CD4-positive, alpha-beta T cell treated with Interleukin-2 at 100 ng/mL for 4 hours (primary cell): Measurements from ENCODE around the gene ZBTB1.
"Not testable (repeated sequence)": the region's sequence is repeated elsewhere in the genome, so short reads cannot be mapped to it uniquely, and the experiment has no call there.

Experiments used
- DNase-seq: peaks from one replicate; pipeline ENCODE4 v3.0.0-alpha.2; 2020; ENCODE audit warnings: low spot score

ZBTB1 gene

DNA sequence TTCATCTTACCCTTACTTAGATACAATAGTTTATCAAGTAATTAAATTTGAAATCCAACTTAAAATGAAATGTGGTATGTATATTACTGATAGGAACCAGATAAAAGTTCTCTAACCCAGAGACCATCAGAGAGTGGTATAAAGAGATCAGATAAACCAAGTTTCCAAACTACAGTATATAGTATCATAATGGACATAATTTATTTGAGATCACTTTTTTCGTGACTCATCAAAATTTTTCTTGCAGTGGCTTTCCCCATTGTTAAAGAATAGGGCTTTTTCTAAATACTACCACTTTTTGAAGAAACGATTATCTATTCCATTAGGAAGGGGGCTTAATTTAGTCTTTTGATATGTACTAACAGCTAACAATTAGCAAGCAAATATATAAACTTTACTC is 20.8 kb downstream of the ZBTB1 start:
- DNase-seq: no peak

- no peak for DNase-seq
Observed at GRCh38 chr14:64531567-64531966, 27.0 kb downstream of the ZBTB1 start.

GRCh38 chr14:64536488-64537245 is 32.1 kb downstream of the ZBTB1 start:
- no peak for DNase-seq

DNA sequence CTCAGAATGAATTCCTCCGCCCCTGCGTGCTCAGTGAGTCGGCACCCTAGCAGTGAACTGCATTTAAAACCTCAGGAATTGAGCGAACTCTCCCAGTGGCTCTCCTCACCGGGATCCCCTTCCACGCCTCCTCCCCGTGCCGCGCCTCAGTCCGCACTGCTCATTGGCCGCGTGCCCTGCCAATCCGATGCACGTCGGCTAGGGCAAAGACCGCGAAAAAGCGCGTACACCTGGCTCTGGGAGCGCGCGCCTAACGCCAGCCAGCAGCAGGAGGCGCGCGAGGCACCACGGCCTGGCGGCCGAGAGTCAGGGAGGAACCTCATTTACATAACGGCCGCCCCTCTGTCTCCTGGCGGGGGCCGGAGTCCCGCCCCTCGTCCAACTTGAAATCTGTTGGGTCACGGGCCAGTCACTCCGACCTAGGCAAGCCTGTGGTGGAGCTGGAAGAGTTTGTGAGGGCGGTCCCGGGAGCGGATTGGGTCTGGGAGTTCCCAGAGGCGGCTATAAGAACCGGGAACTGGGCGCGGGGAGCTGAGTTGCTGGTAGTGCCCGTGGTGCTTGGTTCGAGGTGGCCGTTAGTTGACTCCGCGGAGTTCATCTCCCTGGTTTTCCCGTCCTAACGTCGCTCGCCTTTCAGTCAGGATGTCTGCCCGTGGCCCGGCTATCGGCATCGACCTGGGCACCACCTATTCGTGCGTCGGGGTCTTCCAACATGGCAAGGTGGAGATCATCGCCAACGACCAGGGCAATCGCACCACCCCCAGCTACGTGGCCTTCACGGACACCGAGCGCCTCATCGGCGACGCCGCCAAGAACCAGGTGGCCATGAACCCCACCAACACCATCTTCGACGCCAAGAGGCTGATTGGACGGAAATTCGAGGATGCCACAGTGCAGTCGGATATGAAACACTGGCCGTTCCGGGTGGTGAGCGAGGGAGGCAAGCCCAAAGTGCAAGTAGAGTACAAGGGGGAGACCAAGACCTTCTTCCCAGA is 35.9 kb downstream of the ZBTB1 start, which contains the start of gene HSPA2:
HSPA2 (plus strand) TSS at position 534 of the 995 bp plus-strand sequence; CDS start at position 643, 109 bp downstream.
- peak; percentile 96 for DNase-seq

GRCh38 chr14:64541261-64541971 is 36.8 kb downstream of the ZBTB1 start:
- DNase-seq: no peak

DNA sequence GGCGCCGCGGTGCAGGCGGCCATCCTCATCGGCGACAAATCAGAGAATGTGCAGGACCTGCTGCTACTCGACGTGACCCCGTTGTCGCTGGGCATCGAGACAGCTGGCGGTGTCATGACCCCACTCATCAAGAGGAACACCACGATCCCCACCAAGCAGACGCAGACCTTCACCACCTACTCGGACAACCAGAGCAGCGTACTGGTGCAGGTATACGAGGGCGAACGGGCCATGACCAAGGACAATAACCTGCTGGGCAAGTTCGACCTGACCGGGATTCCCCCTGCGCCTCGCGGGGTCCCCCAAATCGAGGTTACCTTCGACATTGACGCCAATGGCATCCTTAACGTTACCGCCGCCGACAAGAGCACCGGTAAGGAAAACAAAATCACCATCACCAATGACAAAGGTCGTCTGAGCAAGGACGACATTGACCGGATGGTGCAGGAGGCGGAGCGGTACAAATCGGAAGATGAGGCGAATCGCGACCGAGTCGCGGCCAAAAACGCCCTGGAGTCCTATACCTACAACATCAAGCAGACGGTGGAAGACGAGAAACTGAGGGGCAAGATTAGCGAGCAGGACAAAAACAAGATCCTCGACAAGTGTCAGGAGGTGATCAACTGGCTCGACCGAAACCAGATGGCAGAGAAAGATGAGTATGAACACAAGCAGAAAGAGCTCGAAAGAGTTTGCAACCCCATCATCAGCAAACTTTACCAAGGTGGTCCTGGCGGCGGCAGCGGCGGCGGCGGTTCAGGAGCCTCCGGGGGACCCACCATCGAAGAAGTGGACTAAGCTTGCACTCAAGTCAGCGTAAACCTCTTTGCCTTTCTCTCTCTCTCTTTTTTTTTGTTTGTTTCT is 37.6 kb downstream of the ZBTB1 start:
- no peak for DNase-seq

DNA sequence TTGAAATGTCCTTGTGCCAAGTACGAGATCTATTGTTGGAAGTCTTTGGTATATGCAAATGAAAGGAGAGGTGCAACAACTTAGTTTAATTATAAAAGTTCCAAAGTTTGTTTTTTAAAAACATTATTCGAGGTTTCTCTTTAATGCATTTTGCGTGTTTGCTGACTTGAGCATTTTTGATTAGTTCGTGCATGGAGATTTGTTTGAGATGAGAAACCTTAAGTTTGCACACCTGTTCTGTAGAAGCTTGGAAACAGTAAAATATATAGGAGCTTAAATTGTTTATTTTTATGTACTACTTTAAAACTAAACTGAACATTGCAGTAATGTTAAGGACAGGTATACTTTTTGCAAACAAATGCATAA is 38.2 kb downstream of the ZBTB1 start:
- DNase-seq: no peak

GRCh38 chr14:64544607-64545312 is 40.2 kb downstream of the ZBTB1 start:
- no peak for DNase-seq

GRCh38 chr14:64549016-64549415 is 44.4 kb downstream of the ZBTB1 start:
- DNase-seq: no peak

DNA sequence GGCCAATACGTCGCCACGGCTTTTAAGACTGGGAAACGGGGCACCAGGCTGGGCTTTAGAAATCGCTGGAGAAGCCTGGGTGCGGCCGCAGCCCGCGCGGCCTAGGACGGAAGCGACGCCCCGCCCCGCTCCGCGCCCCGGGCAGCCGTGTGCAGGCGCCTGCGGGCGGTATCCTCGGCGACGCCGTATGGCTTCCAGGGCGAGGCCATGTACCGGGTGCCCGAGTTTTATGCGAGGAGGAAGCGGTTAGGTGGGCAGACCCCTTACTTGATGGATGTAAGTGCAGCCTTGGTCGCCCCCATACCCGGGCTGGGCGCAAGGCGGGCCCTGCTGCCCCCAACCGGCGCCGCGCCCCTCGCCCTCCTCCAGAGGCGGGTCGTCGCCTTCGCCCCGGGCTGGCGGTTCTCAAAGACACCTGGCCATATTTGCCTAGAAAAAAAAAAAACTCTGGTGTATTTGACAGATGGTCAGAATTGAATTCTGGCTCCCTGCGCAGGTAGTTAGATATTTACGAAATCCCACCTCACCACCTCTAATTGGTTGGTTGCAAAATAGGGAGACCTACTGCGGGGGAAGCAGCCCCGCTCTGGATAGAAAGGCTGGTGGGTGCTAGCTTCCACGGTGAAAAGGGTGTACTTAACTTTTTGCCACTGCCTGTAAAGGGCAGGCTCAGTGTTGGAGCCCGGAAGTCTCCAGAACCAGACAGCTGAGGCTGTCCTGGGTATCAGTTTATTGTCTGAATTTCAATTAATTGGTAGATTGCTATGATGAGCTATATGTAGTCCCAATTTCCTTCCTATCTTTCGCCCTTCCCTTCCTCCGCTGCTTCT is 45.4 kb downstream of the ZBTB1 start, which contains the start of gene PPP1R36:
PPP1R36 (plus strand) TSS at position 171 of the 830 bp plus-strand sequence; CDS start at position 208, 37 bp downstream.
- peak; percentile 38 for DNase-seq

DNA sequence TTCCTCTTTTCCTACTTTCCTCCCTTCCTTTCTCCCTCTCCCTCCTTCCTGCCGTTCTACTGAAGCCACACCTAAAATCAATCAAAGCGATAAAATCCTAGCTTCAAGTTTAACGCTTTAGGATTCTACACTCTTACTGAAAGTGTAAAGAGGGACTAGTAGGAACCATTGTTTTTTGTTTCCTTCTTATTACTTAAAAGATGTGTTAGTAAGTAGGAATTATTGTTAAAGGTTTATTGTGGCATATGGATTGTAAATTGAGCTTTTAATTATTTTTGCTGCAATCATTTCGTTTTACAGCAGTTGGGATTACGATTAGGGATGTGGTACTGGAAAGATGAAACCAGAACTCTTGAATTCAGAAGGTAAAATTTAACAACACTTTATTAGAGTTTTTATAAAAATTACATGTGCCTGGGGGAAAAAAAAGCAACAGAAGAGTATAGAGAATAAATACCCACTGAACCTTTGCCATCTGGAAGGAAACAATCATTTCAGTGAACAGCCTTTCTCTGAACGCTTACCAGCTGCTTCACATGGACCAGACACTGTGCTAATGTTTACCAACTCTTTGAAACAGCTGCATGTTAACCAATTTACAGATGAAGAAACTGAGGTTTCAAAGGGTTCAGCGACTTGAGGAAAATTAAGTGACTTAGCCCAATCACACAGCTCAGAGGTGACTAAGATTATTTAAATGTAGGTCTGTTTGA is 46.2 kb downstream of the ZBTB1 start:
- DNase-seq: no peak

DNA sequence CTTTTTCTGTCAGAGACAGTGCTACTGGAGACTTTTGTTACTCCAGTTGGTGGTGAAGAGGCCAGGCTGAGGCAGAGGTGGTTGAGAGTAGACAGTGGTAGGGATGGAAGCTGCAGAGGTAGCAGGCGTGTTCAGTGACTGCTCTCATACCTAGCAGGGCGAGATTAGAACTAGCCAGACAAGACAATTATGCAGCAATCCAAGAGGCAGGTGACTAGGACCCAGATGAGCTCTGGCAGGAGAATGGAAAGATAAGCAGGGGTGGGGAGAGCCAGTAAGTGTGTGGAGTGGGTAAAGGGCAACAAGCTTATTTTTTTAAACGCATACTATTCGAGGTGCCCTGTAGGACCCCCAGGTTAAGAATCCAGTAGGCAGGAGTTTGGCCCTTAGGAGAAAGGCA is 50.0 kb downstream of the ZBTB1 start:
- DNase-seq: no peak

DNA sequence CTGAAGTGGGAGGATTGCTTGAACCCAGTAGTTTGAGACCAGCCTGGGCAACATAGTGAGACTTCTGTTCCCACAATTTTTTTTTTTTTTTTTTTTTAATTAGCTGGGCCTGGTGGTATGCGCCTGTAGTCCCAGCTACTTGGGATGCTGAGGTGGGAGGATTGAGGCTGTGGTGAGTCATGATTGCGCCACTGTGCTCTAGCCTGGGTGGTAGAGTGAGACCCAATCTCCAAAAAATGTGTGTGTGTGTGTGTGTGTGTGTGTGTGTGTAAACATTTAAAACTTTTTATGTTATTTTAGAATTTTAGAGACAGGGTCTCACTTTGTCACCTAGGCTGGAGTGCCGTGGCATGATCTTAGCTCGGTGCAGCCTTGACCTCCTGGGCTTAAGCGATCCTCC is 52.0 kb downstream of the ZBTB1 start:
- DNase-seq: no peak

DNA sequence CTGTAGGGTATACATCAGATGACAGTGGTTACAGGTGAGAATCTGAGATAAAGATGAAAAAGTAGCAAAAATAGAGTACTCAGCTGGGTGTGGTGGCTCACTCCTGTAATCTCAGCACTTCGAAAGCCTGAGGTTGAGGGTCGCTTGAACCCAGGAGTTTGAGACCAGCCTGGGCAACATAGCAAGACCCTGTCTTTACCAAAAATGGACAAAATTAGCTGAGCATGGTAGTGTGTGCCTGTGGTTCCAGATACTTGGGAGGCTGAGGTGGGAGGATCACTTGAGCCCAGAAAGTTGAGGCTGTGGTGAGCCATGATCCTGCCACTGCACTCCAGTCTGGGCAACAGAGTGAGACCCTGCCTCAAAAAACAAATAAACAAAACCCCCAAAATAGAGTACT is 53.6 kb downstream of the ZBTB1 start:
- not testable (repeated sequence) for DNase-seq

- no peak for DNase-seq
Observed at GRCh38 chr14:64561631-64562030, 57.1 kb downstream of the ZBTB1 start.

DNA sequence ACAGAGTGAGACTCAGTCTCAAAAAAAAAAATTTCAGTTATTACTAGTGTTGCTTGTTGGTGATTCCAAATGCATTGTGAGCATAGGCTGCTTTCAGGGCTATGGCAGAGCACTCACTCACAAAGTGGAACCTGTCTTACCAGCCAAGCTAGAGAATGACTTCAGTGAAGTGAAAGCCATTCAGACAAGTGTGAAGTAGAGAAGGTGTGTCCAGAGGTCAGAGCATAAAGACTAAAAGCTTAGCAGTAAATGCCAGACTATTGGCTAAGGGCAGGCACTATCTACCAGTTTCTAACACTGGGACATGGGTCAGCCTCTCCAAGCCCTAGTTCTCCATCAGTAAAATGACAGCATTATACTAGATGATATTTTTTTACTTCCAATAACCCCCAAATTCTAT is 57.9 kb downstream of the ZBTB1 start:
- DNase-seq: no peak

GRCh38 chr14:64563696-64564095 is 59.1 kb downstream of the ZBTB1 start:
- no peak for DNase-seq

DNA sequence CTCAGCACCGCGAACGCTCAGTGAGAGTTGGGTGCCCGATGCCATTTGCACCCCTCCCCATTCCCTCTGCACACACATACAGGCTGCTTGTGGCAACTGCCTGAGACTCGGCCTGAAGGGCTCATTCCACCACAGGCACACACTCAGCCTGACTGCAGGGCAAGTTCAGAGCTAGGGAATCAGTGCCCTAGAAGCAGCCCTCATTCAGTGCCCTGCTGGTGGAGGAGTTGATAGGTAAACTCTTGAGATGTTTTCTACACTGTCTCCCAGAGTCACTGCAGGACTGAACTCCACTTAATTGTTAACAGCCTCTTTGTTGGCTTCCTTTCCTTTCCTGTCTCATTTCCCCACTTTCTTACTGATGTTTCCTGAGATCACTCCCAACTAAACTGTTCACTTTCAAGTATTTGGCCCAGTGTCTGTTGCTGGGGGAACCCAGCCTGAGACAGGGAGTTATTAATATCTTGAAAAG is 62.1 kb downstream of the ZBTB1 start:
- no peak for DNase-seq

GRCh38 chr14:64569138-64569631 is 64.6 kb downstream of the ZBTB1 start:
- no peak for DNase-seq
